ENCODE measurements around the gene GJD4. TPM values are rescaled to one million over a fixed set of nuclear protein-coding genes. Genes with fewer than 3 reads are reported as not detected.

Gene GJD4
- total RNA-seq, 4 donors from 2014 or later = not detected

GRCh38 chr10:35579116-35579515, 26.0 kb upstream of the GJD4 start:
- intact Hi-C loops (cut with DNase I) = no loop called here
- Histone ChIP-seq H3K9me3 (no peaks in the 10 kb centered on the region), H3K4me1 (peaks cover 0 to 6% (median 2%) of the 10 kb centered on the region in 4 donors), H3K27ac (replicated peaks in 1 of 4) (no peak overlapping the region), H3K27me3 (peaks cover 0 to 15% (median 0%) of the 10 kb centered on the region in 4 donors), H3K36me3 (peaks cover 0 to 11% (median 4%) of the 10 kb centered on the region in 4 donors), H3K4me3 (no peak overlapping the region)
- DNase-seq (ENCODE audit: extremely low spot score) = no peak
- TF ChIP-seq POLR2A (IDR thresholded peaks at IDR 0.05; ENCODE audit: low read depth) (no peak), CTCF (IDR thresholded peaks at IDR 0.05) (no peak), EP300 (IDR thresholded peaks at IDR 0.05) (no peak), POLR2AphosphoS5 (IDR thresholded peaks at IDR 0.05) (no peak)
- WGBS = 73% methylated on average over 3 of the region's 3 CpGs

GRCh38 chr10:35579726-35580422, 25.3 kb upstream of the GJD4 start:
- Histone ChIP-seq H3K27me3 (peaks cover 0 to 15% (median 0%) of the 10 kb centered on the region in 4 donors), H3K36me3 (peaks cover 0 to 7% (median under 1%) of the 10 kb centered on the region in 4 donors), H3K4me3 (no peak overlapping the region), H3K27ac (replicated peaks in 1 of 4) (no peak overlapping the region), H3K9me3 (no peaks in the 10 kb centered on the region), H3K4me1 (peaks cover 0 to 6% (median 2%) of the 10 kb centered on the region in 4 donors)
- 56% methylated on average over 12 of the region's 12 CpGs for WGBS
- intact Hi-C loops (cut with DNase I) = no loop called here
- DNase-seq (ENCODE audit: extremely low spot score) = no peak
- TF ChIP-seq POLR2AphosphoS5 (IDR thresholded peaks at IDR 0.05) (no peak), EP300 (IDR thresholded peaks at IDR 0.05) (no peak), CTCF (IDR thresholded peaks at IDR 0.05) (no peak)

- TF ChIP-seq POLR2A (IDR thresholded peaks at IDR 0.05; ENCODE audit: low read depth) = no peak
- no peak for TF ChIP-seq POLR2AphosphoS5 (IDR thresholded peaks at IDR 0.05)
- no peak for TF ChIP-seq CTCF (IDR thresholded peaks at IDR 0.05)
- intact Hi-C loops (cut with DNase I) = no loop called here
- peaks cover 0 to 21% (median 0%) of the 10 kb centered on the region in 4 donors for H3K27me3 ChIP-seq
- no peak for DNase-seq (ENCODE audit: extremely low spot score)
- 74% methylated on average over 3 of the region's 3 CpGs for WGBS
- H3K9me3 ChIP-seq = no peaks in the 10 kb centered on the region
- no peak overlapping the region for H3K4me3 ChIP-seq
- peaks cover 0 to 6% (median 2%) of the 10 kb centered on the region in 4 donors for H3K4me1 ChIP-seq
- H3K36me3 ChIP-seq = peaks cover 0 to 1% (median 0%) of the 10 kb centered on the region in 4 donors
- H3K27ac ChIP-seq (replicated peaks in 1 of 4) = no peak overlapping the region
Observed at GRCh38 chr10:35580423-35580770, 24.7 kb upstream of the GJD4 start.

- H3K36me3 ChIP-seq = no peaks in the 10 kb centered on the region
- H3K9me3 ChIP-seq = no peaks in the 10 kb centered on the region
- TF ChIP-seq EP300 (IDR thresholded peaks at IDR 0.05) (no peak), CTCF (IDR thresholded peaks at IDR 0.05) (no peak), POLR2A (IDR thresholded peaks at IDR 0.05; ENCODE audit: low read depth) (no peak), POLR2AphosphoS5 (IDR thresholded peaks at IDR 0.05) (no peak)
- no peak overlapping the region for H3K4me3 ChIP-seq
- no peak for DNase-seq (ENCODE audit: extremely low spot score)
- H3K27me3 ChIP-seq = peaks cover 0 to 21% (median 0%) of the 10 kb centered on the region in 4 donors
- peaks cover 0 to 6% (median 2%) of the 10 kb centered on the region in 4 donors for H3K4me1 ChIP-seq
- intact Hi-C loops (cut with DNase I) = no loop called here
- 88% methylated on average over 6 of the region's 6 CpGs for whole genome bisulfite sequencing
- H3K27ac ChIP-seq (replicated peaks in 1 of 4) = no peak overlapping the region
Observed at GRCh38 chr10:35581655-35582054, 23.5 kb upstream of the GJD4 start.

GRCh38 chr10:35584946-35585345, 20.2 kb upstream of the GJD4 start:
- intact Hi-C loops (cut with DNase I) = no loop called here
- no peak for DNase-seq (ENCODE audit: extremely low spot score)
- no peak overlapping the region for H3K27ac ChIP-seq (replicated peaks in 1 of 4)
- no peaks in the 10 kb centered on the region for H3K9me3 ChIP-seq
- H3K27me3 ChIP-seq = peaks cover 0 to 29% (median 0%) of the 10 kb centered on the region in 4 donors
- WGBS = 95% methylated on average over 9 of the region's 9 CpGs
- no peak for TF ChIP-seq EP300 (IDR thresholded peaks at IDR 0.05)
- no peak for TF ChIP-seq POLR2AphosphoS5 (IDR thresholded peaks at IDR 0.05)
- TF ChIP-seq POLR2A (IDR thresholded peaks at IDR 0.05; ENCODE audit: low read depth) = no peak
- no peak for TF ChIP-seq CTCF (IDR thresholded peaks at IDR 0.05)
- no peak overlapping the region for H3K4me3 ChIP-seq
- H3K36me3 ChIP-seq = no peaks in the 10 kb centered on the region
- H3K4me1 ChIP-seq = no peaks in the 10 kb centered on the region
